Renal cortical epithelial cell (primary cell): ENCODE measurements around the gene CHRNA1. TPM values are rescaled to one million over a fixed set of nuclear protein-coding genes. Genes with fewer than 3 reads are reported as not detected.
A peak's percentile ranks its signal among the peaks of the same experiment; 100 is the strongest.

Source experiments
- DNase-seq: peaks from one replicate; pipeline ENCODE4 v3.0.0-alpha.2; 2011; ENCODE audit warnings: low read depth
- total RNA-seq: library from RNA; depleted of rRNA; stranded (reverse); fragments of >200 nt; gene quantifications from 2 replicates; pipeline ENCODE4 v1.2.3, GENCODE V29; 2014

Gene CHRNA1
- total RNA-seq, 1 donor from 2014 or later: 0.05 TPM

DNA sequence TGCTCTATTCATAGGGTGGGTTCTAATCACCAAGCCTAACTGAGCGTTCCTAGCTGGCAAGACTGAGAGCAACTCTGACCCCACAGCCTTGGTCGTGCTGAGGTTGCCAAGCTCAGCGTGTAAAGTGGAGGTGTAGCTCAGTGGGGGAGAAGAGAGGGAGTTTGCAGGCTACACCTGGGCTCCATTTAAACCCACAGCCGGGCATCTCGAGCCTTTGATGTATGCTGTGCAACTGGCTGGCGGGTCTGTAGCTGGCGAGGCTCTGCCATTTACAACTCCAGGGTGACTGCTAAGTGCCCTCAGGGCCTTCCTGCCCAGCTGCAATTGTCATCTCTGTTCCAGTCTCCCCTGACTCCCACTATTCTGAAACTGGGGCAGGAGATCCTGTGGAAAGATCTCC, 20.0 kb upstream of the CHRNA1 start:
- DNase-seq: no peak

GRCh38 chr2:174781996-174782395, 17.7 kb upstream of the CHRNA1 start:
- DNase-seq: no peak

GRCh38 chr2:174781298-174781697, 17.0 kb upstream of the CHRNA1 start:
- no peak for DNase-seq

GRCh38 chr2:174780856-174781255, 16.6 kb upstream of the CHRNA1 start:
- DNase-seq: no peak

DNA sequence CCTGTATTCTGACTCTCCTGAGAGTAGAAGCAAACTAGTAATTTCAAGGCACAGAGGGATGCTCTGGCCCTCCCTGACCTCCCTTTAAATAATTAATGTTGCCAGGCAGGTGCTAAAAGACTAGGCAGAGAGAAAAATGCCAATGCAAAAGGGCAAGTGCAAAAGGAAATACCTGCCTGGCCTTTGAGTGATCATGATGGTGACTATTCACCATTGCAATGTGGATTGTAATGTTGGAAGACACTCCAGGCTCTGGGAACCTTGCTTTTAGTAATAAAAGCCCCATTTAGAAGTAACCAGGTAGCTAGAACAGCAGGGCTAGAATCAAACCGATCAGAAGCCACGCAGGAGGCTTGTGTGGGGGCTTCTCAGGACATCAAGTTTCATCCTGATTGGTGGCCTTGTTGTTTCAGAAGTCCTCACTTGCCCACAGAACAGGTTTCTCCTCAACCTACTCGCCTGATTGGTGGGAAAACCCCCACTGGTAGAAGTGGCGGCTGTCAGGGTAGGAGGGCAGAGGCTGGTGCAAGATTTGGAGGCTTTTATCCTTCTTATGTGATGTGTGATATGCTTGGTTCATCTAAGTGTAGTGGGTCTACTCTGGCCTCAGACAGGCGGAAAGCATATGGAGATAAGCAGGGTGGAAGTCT, 16.0 kb upstream of the CHRNA1 start:
- DNase-seq: no peak

DNA sequence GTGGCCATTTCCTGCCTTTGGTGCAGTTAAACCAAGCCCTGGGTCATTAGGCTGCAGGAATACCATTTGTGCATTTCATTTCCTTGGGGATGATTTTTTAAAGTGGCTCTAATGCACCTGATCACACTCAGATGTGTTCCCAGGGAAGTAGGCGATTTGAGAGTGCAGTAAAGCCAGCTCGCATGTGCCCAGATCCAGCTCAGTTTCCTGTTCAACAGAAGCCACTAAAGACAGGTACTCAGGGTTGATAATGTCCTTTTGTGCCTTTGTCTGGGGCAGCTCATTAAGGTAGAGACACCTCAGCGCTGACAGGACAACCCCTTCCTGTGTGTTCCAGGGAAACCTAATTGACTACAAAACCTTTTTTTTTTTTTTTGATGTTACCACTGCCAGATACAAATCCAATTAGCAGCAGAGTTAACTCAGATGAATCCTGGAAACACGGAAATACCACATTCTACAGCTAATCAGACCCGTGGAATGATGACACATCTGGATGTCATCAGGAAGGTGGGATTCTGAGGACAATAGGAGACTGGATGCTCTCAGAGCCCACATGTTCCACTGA, 15.2 kb upstream of the CHRNA1 start:
- DNase-seq: peak; percentile 77

DNA sequence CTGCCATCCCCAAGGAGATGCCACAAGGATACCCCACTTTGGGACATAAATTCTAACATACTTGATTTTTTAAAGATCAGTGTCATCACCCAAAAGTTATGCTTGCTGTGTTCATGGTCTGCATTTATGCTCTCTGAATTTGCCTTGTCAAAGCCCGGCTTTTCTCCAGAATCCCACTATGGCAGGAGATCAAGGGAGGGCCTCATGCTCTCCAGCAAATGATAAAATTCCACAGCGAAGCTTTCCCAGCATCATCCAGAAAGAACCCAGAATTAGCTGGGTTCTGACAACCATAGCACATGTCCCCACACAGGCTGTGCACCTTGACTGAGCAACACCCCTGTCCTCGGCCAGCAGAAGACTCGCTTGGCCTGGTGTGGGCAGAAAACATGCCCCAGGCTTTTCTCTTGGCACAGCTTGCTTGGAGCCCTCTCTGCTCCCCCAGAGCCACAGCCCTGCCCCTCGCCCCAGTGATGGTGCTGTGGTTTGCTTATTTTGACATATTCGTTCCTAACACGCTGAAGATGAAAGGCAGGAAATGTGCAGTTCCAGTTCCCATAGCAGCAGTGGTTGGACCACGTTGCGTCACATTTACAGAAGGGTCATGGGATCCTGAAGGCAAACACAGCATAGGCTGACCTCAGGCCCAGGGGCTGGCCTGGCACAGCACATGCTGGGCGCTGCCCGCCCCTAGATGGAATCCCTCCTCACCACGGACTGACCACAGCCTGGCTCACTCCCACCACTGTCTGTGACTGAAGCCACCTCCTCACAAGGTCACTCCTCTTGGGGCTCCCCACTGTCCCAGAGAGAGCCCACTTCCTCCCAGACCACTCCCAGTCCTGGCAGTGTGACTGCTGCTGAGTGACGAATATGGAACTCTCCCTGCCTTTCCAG, 14.1 kb upstream of the CHRNA1 start:
- peak; percentile 96 for DNase-seq

DNA sequence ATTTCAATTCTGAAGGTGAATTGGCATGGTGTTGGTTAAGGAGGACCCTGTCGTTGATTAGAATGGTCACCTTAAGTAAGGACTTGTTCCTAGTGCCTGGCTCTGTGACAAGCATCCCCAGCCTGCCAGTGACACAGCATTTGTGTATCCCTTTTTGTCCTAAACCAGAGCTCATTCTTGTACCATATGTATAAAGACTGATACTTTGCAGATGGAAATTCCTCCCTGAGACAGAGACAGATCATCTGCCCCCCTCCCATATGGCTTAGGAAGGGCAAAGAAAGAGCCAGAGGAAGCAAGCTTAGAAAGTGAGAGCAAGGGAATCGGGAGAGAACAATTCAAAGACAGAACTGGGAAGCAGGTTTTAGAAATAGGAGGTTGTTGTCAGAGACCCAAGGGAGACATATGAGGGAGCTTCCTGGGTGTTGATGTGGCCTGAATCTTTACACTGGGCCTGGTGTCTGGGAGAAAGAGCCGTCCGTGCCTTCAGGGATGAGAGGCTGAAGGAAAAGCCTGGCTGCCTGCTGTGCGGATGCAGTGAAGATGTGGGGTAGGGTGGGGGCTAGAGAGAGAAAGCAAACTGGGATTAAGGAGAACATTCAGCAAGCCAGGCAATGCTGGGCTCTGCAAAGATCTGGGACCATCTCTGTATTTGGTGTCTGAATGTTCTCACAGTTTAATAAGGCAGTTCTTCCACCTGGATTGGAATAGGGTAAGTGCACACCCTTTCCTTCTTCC, 13.2 kb upstream of the CHRNA1 start:
- DNase-seq: no peak

DNA sequence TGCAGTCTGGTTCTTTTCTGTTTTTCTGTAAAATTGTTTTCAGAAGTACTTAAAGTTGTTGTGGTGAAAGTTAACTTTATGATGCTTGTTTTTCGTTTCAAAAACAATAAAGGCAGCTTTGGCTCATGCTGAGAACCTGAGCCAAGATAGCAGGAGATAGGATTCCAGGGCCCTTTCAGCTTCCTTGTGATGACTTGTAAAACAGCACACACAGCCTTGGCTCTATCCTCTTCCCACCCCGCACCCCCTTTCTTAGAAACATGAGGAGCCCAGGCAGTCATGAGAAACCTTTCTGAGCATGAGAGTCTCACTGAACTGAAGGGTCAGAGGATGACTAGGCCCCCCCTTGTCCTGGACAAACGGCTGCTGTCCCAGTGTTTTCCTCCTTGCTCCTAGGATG, 12.4 kb upstream of the CHRNA1 start:
- no peak for DNase-seq

GRCh38 chr2:174776223-174776622, 12.0 kb upstream of the CHRNA1 start:
- DNase-seq: no peak

- DNase-seq: no peak
These were observed 11.3 kb upstream of the CHRNA1 start for GRCh38 chr2:174775571-174775980.

DNA sequence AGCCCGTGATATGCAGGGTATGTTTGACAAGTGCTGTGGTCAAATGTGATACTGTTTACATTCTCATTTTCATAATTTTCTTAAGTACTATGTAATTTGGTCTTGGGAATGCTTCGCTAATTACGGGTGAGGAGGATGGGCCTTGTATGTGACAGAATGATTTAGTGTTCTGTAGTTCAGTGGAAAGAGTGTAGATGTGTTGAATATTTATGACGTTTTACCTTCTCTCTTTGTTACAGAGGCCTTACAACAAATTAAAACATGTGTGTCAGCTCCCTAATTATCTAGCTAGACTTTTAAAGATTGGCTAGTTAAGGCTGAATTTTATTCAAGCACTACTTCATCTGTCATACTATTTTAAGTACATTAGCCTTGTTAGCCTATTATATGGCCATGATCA, 10.6 kb upstream of the CHRNA1 start:
- no peak for DNase-seq

- no peak for DNase-seq
These were observed 8.9 kb upstream of the CHRNA1 start for GRCh38 chr2:174773215-174773614.

DNA sequence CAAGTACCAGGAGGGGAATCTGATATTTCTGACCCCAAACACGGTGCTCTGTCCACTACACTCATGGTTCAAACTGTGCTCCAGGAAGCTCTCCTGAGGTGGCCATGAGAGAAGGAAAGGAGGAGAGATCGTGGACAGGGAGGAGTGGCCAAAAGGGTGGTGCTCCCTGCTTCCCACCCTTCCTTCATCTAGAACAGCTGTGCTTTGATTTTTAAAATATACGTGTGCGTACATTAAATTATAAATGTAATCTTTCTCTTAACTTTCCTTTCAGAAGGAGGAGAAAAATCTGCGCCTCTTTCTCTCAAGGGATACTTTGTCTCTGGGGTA, 8.2 kb upstream of the CHRNA1 start:
- DNase-seq: no peak

- DNase-seq: peak; percentile 93
These were observed 7.6 kb upstream of the CHRNA1 start for GRCh38 chr2:174771631-174772471.

DNA sequence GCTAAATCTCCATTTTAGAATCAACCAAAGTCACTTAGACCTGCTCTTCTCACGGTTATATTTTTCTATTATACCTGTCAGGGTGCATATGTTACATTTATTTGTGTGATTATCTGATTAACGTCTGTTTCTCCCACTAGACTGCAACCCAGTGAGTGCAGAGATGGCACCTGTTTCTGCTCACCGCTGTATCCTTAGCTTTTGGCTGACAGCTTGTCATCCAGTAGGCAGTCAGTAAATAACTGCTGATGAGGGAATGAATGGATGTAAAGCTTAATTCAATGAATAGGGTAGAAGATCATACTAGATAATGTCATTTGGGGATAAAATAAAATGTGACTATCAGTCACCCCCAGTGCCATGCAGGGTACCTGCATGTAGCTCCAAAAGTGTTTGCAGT, 6.9 kb upstream of the CHRNA1 start:
- DNase-seq: no peak

GRCh38 chr2:174768557-174768956, 4.3 kb upstream of the CHRNA1 start:
- DNase-seq: no peak

DNA sequence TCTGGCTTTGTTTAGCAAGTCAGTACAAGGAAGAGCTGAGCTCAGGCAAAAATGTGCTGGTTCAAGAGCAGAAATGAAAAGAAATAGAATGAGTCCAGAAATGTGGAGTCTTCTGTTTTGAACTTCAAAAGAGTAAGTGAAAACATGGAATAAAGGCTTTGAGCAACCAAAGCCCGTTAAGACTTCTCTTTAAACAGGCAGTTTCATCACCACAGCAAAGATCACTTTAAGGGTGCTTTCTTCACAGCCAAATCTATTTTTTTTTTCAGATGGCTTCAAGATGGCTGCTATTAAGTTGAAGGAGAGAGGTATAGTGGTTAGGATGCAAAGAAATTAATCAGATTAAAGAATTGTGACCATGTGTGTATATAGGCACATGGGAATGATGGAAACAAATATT, 2.0 kb upstream of the CHRNA1 start:
- no peak for DNase-seq

DNA sequence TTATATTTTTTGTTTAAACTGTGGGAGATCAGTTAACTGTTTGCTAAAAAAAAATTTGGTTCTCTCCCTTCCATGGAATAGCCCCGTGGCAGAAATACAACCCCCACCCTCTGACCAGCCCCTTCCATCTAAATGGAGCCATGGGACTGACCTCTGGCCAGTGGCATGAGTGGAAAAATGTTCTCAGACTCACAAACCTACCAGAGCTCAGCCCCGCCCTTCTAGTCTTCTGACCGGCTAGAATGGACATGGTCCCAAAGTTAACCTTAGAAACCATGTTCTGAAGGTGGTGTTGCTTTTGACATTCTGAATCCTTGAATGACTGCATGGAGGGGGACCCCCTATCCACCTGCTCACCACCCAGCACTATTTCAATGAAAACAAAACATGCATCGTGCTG, 1.3 kb upstream of the CHRNA1 start:
- no peak for DNase-seq

- DNase-seq: no peak
These were observed 492 bp downstream of the CHRNA1 start for GRCh38 chr2:174763780-174764179.

DNA sequence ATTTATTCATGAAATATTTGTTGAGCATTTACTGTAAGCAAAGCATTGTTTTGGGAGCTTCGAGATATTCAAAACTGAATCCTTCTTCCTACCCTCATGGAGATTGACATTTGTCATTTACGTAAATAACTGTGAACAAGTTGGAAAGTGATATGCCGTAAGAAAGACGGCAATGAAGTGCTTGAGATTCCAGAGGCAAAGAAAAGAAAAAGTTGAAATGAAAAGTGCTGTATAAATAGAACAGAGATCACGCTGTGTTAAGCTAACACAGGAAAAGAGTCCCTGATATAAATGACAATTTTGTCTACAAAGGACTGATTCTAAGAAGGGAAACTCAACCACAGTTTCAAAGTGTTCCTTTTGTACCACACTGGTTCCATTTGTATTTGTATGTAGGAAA, 1.8 kb downstream of the CHRNA1 start:
- DNase-seq: no peak

DNA sequence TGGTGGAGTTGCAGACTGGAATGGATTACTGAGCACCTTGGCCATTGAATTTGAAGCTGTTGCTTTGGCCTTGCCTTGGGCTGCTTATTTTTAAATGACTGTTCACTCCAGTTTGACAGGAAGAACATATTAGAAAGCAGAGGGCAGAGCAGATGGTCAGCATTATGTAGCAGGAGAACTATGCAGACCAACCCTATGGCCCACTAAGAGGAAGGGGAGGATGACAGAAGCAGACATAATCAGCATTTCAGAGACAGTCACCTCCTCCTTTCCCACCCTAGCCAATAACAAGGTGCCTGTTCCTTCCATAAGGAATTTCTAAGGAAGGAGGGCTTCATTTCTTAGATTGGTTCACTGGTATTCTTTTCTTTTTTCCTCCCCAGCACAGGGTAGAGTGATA, 2.4 kb downstream of the CHRNA1 start:
- DNase-seq: no peak
